Measurements from ENCODE around the gene TCN1. TPM values are rescaled to one million over a fixed set of nuclear protein-coding genes. Genes with fewer than 3 reads are reported as not detected.

The TCN1 gene
- total RNA-seq, 1 experiment from 2014 or later: 1.7 TPM

DNA sequence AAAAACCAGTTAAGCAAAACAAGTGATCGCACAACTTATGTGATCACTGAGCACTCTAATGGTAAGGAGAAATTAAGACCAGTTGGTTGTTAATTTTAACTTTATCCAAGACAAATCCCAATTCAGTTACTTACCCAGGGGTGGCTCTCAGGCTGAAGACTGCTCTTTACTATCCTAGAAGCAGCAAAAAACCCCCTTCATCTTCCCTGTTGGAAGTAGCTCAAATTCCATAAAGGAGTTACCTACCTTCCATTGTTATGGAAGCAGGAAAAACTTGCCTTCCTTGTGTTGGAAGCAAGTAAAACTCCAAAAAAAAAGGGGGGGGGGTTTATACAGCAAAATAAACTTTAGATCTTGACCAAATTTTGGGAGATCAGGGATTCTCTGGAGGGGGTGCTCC is 50.5 kb downstream of the TCN1 start:
- H3K36me3 ChIP-seq (ENCODE audit: control insufficient read depth in 1 of 2, insufficient read depth in 2 of 2, low read length in 2 of 2): no peaks in the 10 kb centered on the region
- no peak overlapping the region for H3K4me3 ChIP-seq (replicated peaks in 1 of 2; ENCODE audit: low read depth in 1 of 2, low read length in 2 of 2)
- no peaks in the 10 kb centered on the region for H3K27me3 ChIP-seq (ENCODE audit: insufficient read depth, low read length)
- H4K20me1 ChIP-seq (ENCODE audit: insufficient read depth): no peaks in the 10 kb centered on the region
- H2AFZ ChIP-seq (ENCODE audit: low read depth, low read length, poor library complexity, severe bottlenecking): no peak overlapping the region
- intact Hi-C loops (cut with micrococcal nuclease): no loop called here
- no peaks in the 10 kb centered on the region for H3K9me2 ChIP-seq (ENCODE audit: insufficient read depth)
- CTCF ChIA-PET: no interaction called here
- H3K4me2 ChIP-seq (ENCODE audit: low read length): no peak overlapping the region
- RAD21 ChIA-PET (ENCODE audit: low non-redundant PET in 1 of 2, low total read pairs in 2 of 2, uncharacterized antibody in 2 of 2, unreplicated experiment in 2 of 2): no interaction called here
- POLR2A ChIA-PET: no interaction called here
- no peak overlapping the region for H3K27ac ChIP-seq (ENCODE audit: low read depth, low read length)
- TF ChIP-seq POLR2AphosphoS5 (IDR thresholded peaks at IDR 0.05; ENCODE audit: low read depth, low read length) (no peak), EGR1 (IDR thresholded peaks at IDR 0.05; ENCODE audit: low read depth) (no peak), SP1 (IDR thresholded peaks at IDR 0.05; ENCODE audit: low read depth) (no peak), CEBPB (IDR thresholded peaks at IDR 0.05; ENCODE audit: low read depth) (no peak), YY1 (IDR thresholded peaks at IDR 0.05; ENCODE audit: extremely low read depth, insufficient replicate concordance, low read depth, low read length) (no peak), RAD21 (IDR thresholded peaks at IDR 0.05; ENCODE audit: low read depth) (no peak), TCF7L2 (IDR thresholded peaks at IDR 0.05; ENCODE audit: borderline replicate concordance, extremely low read depth, insufficient read depth, insufficient read length) (no peak), MAX (IDR thresholded peaks at IDR 0.05) (no peak), ZFX (IDR thresholded peaks at IDR 0.05) (no peak), SIN3A (IDR thresholded peaks at IDR 0.05; ENCODE audit: low read depth) (no peak), JUND (IDR thresholded peaks at IDR 0.05) (no peak)
- TF ChIP-seq, protein P1, sequence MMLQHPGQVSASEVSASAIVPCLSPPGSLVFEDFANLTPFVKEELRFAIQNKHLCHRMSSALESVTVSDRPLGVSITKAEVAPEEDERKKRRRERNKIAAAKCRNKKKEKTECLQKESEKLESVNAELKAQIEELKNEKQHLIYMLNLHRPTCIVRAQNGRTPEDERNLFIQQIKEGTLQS (IDR thresholded peaks at IDR 0.05): no peak
- TF ChIP-seq, protein P2, sequence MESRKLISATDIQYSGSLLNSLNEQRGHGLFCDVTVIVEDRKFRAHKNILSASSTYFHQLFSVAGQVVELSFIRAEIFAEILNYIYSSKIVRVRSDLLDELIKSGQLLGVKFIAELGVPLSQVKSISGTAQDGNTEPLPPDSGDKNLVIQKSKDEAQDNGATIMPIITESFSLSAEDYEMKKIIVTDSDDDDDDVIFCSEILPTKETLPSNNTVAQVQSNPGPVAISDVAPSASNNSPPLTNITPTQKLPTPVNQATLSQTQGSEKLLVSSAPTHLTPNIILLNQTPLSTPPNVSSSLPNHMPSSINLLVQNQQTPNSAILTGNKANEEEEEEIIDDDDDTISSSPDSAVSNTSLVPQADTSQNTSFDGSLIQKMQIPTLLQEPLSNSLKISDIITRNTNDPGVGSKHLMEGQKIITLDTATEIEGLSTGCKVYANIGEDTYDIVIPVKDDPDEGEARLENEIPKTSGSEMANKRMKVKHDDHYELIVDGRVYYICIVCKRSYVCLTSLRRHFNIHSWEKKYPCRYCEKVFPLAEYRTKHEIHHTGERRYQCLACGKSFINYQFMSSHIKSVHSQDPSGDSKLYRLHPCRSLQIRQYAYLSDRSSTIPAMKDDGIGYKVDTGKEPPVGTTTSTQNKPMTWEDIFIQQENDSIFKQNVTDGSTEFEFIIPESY (IDR thresholded peaks at IDR 0.05; ENCODE audit: extremely low read depth, insufficient replicate concordance, low read length): no peak
- TF ChIP-seq, protein P3, sequence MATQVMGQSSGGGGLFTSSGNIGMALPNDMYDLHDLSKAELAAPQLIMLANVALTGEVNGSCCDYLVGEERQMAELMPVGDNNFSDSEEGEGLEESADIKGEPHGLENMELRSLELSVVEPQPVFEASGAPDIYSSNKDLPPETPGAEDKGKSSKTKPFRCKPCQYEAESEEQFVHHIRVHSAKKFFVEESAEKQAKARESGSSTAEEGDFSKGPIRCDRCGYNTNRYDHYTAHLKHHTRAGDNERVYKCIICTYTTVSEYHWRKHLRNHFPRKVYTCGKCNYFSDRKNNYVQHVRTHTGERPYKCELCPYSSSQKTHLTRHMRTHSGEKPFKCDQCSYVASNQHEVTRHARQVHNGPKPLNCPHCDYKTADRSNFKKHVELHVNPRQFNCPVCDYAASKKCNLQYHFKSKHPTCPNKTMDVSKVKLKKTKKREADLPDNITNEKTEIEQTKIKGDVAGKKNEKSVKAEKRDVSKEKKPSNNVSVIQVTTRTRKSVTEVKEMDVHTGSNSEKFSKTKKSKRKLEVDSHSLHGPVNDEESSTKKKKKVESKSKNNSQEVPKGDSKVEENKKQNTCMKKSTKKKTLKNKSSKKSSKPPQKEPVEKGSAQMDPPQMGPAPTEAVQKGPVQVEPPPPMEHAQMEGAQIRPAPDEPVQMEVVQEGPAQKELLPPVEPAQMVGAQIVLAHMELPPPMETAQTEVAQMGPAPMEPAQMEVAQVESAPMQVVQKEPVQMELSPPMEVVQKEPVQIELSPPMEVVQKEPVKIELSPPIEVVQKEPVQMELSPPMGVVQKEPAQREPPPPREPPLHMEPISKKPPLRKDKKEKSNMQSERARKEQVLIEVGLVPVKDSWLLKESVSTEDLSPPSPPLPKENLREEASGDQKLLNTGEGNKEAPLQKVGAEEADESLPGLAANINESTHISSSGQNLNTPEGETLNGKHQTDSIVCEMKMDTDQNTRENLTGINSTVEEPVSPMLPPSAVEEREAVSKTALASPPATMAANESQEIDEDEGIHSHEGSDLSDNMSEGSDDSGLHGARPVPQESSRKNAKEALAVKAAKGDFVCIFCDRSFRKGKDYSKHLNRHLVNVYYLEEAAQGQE (IDR thresholded peaks at IDR 0.05; ENCODE audit: low read depth): no peak
- no peak for DNase-seq (ENCODE audit: low read depth, low spot score)
- ATAC-seq: no peak
- H3K79me2 ChIP-seq (ENCODE audit: insufficient read depth, low read length): no peaks in the 10 kb centered on the region
- no peaks in the 10 kb centered on the region for H3K9me3 ChIP-seq (ENCODE audit: control insufficient read depth in 1 of 2, insufficient read depth in 1 of 2, low read depth in 1 of 2, low read length in 2 of 2)
- H3K9ac ChIP-seq (ENCODE audit: low read length): no peak overlapping the region
- H3K4me1 ChIP-seq (ENCODE audit: control insufficient read depth in 1 of 2, insufficient read depth in 2 of 2, low read length in 2 of 2): peaks cover 0 to 7% of the 10 kb centered on the region in 2 experiments; a peak in 2 of 4 replicates
- BruUV-seq (replicated peaks): no TSS peak
